HUES64 (cell line): ENCODE data around the gene CNGA2.

ENCODE experiments used
- H3K27ac ChIP-seq: 2 replicates; pipeline ENCODE4 v1.7.0; 2013; ENCODE audit warnings: low read depth, low read length, inconsistent platforms
- H3K27me3 ChIP-seq: 2 replicates; pipeline ENCODE4 v1.6.1; 2013; ENCODE audit warnings: mild to moderate bottlenecking, low read length; ENCODE audit not compliant: insufficient read depth
- H3K36me3 ChIP-seq: 2 replicates; pipeline ENCODE4 v1.6.1; 2013; ENCODE audit warnings: mild to moderate bottlenecking, low read length; ENCODE audit not compliant: insufficient read depth
- H3K4me1 ChIP-seq: 2 replicates; pipeline ENCODE4 v1.6.1; 2013; ENCODE audit warnings: mild to moderate bottlenecking, low read length, moderate library complexity; ENCODE audit not compliant: insufficient read depth
- H3K4me3 ChIP-seq: 2 replicates; pipeline ENCODE4 v1.5.1; 2013; ENCODE audit warnings: mild to moderate bottlenecking, low read length, moderate library complexity
- H3K9ac ChIP-seq: 2 replicates; pipeline ENCODE4 v1.6.1; 2013; ENCODE audit warnings: mild to moderate bottlenecking, low read depth, low read length
- H3K9me3 ChIP-seq: 2 replicates; pipeline ENCODE4 v1.6.1; 2013; ENCODE audit warnings: low read depth, low read length; ENCODE audit not compliant: insufficient read depth
- WGBS: fragments of 150-250, 120-280 bp; methylation state at CpG from one replicate; pipeline ENCODE4 v1.1.7; 2013; ENCODE audit warnings: missing lambda C conversion rate; 5-methylcytosine and 5-hydroxymethylcytosine counted together

CNGA2 gene

GRCh38 chrX:151700581-151700980, 34.0 kb upstream of the CNGA2 start:
- WGBS: 95% methylated on average over 16 of the region's 16 CpGs
- peaks cover 10% of the 10 kb centered on the region; the same call in 1 of the 2 replicates for H3K27me3 ChIP-seq
- no peak overlapping the region for H3K27ac ChIP-seq

DNA sequence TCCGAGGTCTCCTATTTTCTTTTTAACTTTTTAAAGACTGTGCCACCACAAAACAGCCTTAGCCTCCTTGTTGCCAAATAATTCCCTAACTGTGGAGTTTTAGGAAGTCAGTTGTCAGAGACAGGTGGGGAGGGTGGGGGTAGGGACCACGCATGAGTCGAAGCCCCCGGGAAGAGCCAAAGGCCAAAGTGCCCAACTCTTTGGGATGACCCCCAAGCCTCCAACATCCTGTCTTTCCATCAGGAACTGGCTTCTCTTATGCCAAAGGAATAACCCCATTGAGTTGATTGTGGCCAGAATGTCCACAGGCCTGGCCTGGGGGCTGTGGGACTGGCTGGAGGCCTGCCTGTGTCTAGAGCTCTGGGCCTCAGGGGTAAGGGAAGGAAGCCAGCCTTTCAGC, 33.5 kb upstream of the CNGA2 start:
- H3K4me3 ChIP-seq: no peak overlapping the region
- WGBS: 95% methylated on average over 2 of the region's 4 CpGs
- H3K27ac ChIP-seq: no peak overlapping the region

More at GRCh38 chrX:151700581-151700980, 34.0 kb upstream of the CNGA2 start:
- Histone ChIP-seq H3K9me3 (no peaks in the 10 kb centered on the region), H3K4me1 (no peaks in the 10 kb centered on the region), H3K36me3 (no peaks in the 10 kb centered on the region), H3K4me3 (no peak overlapping the region), H3K9ac (no peak overlapping the region)

GRCh38 chrX:151701531-151701930, 33.0 kb upstream of the CNGA2 start:
- Histone ChIP-seq H3K36me3 (no peaks in the 10 kb centered on the region), H3K4me1 (no peaks in the 10 kb centered on the region), H3K9me3 (no peaks in the 10 kb centered on the region), H3K4me3 (no peak overlapping the region), H3K27me3 (0 out of 2 replicates have a peak, but pooled peaks cover under 1% of the 10 kb centered on the region), H3K9ac (no peak overlapping the region), H3K27ac (no peak overlapping the region)
- whole genome bisulfite sequencing: 97% methylated on average over 6 of the region's 7 CpGs

More for the DNA sequence above, 33.5 kb upstream of the CNGA2 start:
- Histone ChIP-seq H3K9ac (no peak overlapping the region), H3K9me3 (no peaks in the 10 kb centered on the region), H3K27me3 (peaks cover 5% of the 10 kb centered on the region; the same call in 1 of the 2 replicates), H3K4me1 (no peaks in the 10 kb centered on the region), H3K36me3 (no peaks in the 10 kb centered on the region)

DNA sequence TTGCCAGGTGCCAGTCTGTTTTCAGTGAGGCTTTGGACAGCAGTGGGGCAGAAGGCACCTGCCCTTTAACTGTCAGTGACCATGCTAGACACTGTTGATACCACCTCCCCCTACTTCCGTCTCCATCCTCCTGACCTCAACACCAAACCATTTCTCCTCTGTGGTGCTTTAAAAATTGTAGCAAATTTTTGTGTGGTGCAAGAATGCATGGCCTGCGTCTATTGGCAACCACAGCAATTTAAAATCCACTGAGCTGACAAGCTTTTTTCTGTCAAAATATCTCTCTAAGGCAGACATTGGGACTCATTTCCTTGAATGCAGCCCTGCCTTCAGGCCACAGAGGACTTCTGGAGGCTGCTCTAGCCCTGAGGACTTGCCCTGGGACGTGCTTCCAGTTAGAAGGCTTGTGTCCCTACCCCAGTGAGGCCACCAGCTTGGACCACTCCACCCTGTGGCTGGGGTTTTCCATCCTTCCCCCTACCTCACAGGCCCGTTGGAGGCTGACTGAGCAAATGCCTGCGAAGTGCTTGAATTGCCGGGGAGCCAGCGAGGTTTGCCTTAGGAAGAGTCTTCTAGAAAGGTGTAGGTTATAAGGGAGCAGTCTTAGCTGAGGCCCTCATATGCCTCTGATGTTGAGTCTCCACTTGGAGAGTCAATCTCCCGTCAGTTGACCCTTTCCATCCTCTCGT, 32.4 kb upstream of the CNGA2 start:
- WGBS: 93% methylated on average over 8 of the region's 9 CpGs
- H3K27ac ChIP-seq: no peak overlapping the region
- H3K36me3 ChIP-seq: no peaks in the 10 kb centered on the region
- no peaks in the 10 kb centered on the region for H3K27me3 ChIP-seq
- no peak overlapping the region for H3K4me3 ChIP-seq
- no peak overlapping the region for H3K9ac ChIP-seq
- no peaks in the 10 kb centered on the region for H3K4me1 ChIP-seq
- no peaks in the 10 kb centered on the region for H3K9me3 ChIP-seq

DNA sequence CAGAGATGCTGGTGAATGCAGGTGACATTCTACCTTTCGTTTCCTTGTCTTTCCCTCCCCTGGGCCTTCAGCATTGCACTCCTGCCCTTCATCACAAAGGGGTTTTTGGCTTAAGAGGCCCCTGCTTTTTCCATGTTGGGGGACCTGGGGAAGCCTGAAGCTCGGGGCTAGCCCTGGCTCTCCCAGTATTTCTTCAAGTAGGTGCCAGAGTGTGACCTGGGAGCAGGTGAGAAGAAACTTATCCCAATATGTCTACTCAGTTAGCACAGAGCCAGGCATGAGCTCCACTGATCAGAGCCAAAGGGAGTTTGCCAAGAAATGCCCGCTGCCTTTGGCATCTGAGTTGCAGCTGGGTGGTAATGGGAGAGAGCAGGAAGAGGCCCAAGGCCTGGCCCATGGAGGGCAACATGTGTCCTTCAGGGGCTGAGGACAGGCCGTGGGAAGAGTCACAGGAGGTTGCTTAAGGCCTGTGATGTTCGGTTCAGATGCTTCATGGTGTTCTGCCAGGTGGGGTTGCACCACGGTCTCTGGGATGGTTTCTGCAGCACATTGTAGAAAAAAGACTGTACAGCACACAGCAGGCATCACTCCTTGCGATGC, 31.7 kb upstream of the CNGA2 start:
- Histone ChIP-seq H3K27ac (no peak overlapping the region), H3K4me3 (no peak overlapping the region), H3K9ac (no peak overlapping the region), H3K36me3 (no peaks in the 10 kb centered on the region), H3K4me1 (no peaks in the 10 kb centered on the region), H3K9me3 (no peaks in the 10 kb centered on the region), H3K27me3 (no peaks in the 10 kb centered on the region)
- WGBS: 94% methylated on average over 6 of the region's 7 CpGs

DNA sequence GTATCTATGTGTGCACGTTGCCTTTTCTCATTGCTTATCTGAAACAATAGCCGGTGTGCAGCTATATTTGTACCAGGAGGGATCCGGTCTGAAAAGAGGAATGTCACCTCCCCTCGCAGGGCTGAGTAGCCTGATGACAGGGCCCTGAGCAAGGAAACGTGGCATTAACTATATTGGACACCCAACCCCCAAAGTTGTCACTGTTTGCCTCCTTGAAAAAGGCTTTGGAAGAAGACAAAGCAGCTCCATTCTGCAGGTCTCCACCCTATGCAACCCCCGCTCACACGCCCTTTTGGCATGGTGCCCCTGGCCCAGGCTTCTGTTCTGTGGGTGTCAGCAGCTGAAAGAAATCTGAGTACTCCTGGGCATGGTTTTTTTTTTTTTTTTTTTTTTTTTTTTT, 31.1 kb upstream of the CNGA2 start:
- no peak overlapping the region for H3K27ac ChIP-seq
- no peak overlapping the region for H3K4me3 ChIP-seq
- H3K4me1 ChIP-seq: no peaks in the 10 kb centered on the region
- H3K36me3 ChIP-seq: no peaks in the 10 kb centered on the region
- no peaks in the 10 kb centered on the region for H3K27me3 ChIP-seq
- H3K9me3 ChIP-seq: no peaks in the 10 kb centered on the region
- no peak overlapping the region for H3K9ac ChIP-seq
- 88% methylated on average over 5 of the region's 7 CpGs for WGBS

DNA sequence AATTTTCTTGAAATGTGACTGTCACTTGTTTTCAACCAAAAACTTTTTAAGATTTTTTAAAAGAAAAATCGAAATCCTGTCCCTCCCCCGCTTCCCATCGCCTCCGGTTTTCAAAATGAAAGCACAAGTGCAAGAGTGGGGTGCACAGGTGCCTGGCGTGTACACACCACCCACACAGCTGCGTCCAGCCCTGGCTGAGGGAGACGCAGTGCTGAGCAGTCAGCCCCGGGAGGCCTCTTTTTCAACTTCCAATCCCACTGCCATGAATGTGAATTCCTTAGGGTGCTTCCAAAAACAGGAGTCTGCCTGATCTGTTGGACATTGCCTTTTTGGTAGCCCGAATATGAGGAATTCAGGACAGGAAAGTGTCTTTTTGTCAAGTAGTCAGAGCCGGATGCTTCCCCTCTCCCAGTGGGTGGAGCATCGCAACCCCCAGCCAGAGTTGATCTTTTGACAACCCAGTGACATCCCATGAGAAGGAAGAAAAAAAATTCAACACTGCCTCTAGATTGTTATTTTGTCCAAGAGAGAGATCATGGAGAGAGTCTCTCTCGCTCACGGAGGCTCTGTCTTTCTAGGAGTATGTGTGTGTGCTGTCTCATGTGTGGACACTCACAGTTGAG, 30.4 kb upstream of the CNGA2 start:
- H3K27me3 ChIP-seq: no peaks in the 10 kb centered on the region
- H3K36me3 ChIP-seq: no peaks in the 10 kb centered on the region
- no peaks in the 10 kb centered on the region for H3K4me1 ChIP-seq
- no peaks in the 10 kb centered on the region for H3K9me3 ChIP-seq
- no peak overlapping the region for H3K9ac ChIP-seq
- 95% methylated on average over 12 of the region's 13 CpGs for WGBS
- H3K4me3 ChIP-seq: no peak overlapping the region
- no peak overlapping the region for H3K27ac ChIP-seq

GRCh38 chrX:151708821-151709220, 25.7 kb upstream of the CNGA2 start:
- Histone ChIP-seq H3K9me3 (no peaks in the 10 kb centered on the region), H3K27ac (no peak overlapping the region), H3K36me3 (no peaks in the 10 kb centered on the region), H3K4me3 (no peak overlapping the region), H3K4me1 (no peaks in the 10 kb centered on the region), H3K27me3 (no peaks in the 10 kb centered on the region), H3K9ac (no peak overlapping the region)
- 81% methylated on average over 7 of the region's 7 CpGs for WGBS

DNA sequence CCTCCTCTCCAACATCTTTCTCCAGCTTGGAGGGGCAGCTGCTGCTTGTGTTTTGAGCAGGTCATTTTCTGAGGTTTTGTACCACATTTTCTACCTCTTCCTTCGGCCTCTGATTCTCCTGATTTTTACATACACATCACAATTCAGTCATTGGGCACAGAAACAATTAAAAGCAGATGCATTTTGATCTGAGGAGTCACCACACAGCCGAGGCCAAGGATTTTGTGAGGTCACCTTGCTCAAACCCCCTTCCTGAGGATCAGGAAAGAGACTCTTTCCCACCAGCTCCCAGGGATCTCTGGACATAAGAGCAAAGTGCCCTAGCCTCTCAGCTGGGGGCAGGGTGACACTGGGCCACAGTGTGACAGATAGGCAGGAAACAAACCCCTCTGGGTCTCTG, 24.1 kb upstream of the CNGA2 start:
- Histone ChIP-seq H3K27me3 (no peaks in the 10 kb centered on the region), H3K9me3 (no peaks in the 10 kb centered on the region), H3K9ac (no peak overlapping the region), H3K4me3 (no peak overlapping the region), H3K27ac (no peak overlapping the region), H3K4me1 (0 out of 2 replicates have a peak, but pooled peaks cover 4% of the 10 kb centered on the region), H3K36me3 (no peaks in the 10 kb centered on the region)
- WGBS: 94% methylated on average over 2 of the region's 2 CpGs

GRCh38 chrX:151711154-151711553, 23.4 kb upstream of the CNGA2 start:
- H3K9ac ChIP-seq: no peak overlapping the region
- no peak overlapping the region for H3K4me3 ChIP-seq
- no peaks in the 10 kb centered on the region for H3K36me3 ChIP-seq
- WGBS: 71% methylated on average over 5 of the region's 5 CpGs
- H3K9me3 ChIP-seq: no peaks in the 10 kb centered on the region
- H3K4me1 ChIP-seq: 0 out of 2 replicates have a peak, but pooled peaks cover 4% of the 10 kb centered on the region
- no peak overlapping the region for H3K27ac ChIP-seq
- H3K27me3 ChIP-seq: no peaks in the 10 kb centered on the region

GRCh38 chrX:151711787-151712186, 22.8 kb upstream of the CNGA2 start:
- no peaks in the 10 kb centered on the region for H3K36me3 ChIP-seq
- WGBS: 57% methylated on average over 1 of the region's 2 CpGs
- no peak overlapping the region for H3K9ac ChIP-seq
- no peaks in the 10 kb centered on the region for H3K9me3 ChIP-seq
- H3K4me1 ChIP-seq: 0 out of 2 replicates have a peak, but pooled peaks cover 4% of the 10 kb centered on the region
- no peak overlapping the region for H3K27ac ChIP-seq
- no peaks in the 10 kb centered on the region for H3K27me3 ChIP-seq
- no peak overlapping the region for H3K4me3 ChIP-seq
